Stimulated activated CD8-positive, alpha-beta memory T cell treated with anti-CD3 and anti-CD28 coated beads, Interleukin-7, amount 100 ng/mL, for 24 hours (primary cell): Measurements from ENCODE around the gene METTL18.

Experiments used
- DNase-seq: peaks from one replicate; pipeline ENCODE4 v3.0.0-alpha.2; 2020; ENCODE audit warnings: low read depth

METTL18 gene

GRCh38 chr1:169785267-169785666, 9.4 kb downstream of the METTL18 start:
- DNase-seq = no peak

GRCh38 chr1:169784102-169784501, 10.6 kb downstream of the METTL18 start:
- DNase-seq = no peak

- DNase-seq = no peak
These were observed 12.1 kb downstream of the METTL18 start for GRCh38 chr1:169782596-169782995.

GRCh38 chr1:169779970-169780369, 14.7 kb downstream of the METTL18 start:
- no peak for DNase-seq

- no peak for DNase-seq
These were observed 15.6 kb downstream of the METTL18 start for GRCh38 chr1:169779150-169779549.

- no peak for DNase-seq
These were observed 18.3 kb downstream of the METTL18 start for GRCh38 chr1:169776440-169776839.

GRCh38 chr1:169768161-169768560, 26.5 kb downstream of the METTL18 start:
- DNase-seq = no peak

GRCh38 chr1:169765580-169766331, 29.0 kb downstream of the METTL18 start:
- DNase-seq = no peak

GRCh38 chr1:169764919-169765318, 29.8 kb downstream of the METTL18 start:
- DNase-seq = no peak

- DNase-seq = no peak
These were observed 32.0 kb downstream of the METTL18 start for GRCh38 chr1:169762699-169763098.

- DNase-seq = no peak
These were observed 35.7 kb downstream of the METTL18 start for GRCh38 chr1:169759038-169759437.

- DNase-seq = no peak
These were observed 41.2 kb downstream of the METTL18 start for GRCh38 chr1:169753549-169753948.

GRCh38 chr1:169750041-169750440, 44.7 kb downstream of the METTL18 start:
- DNase-seq = no peak

GRCh38 chr1:169746550-169746949, 48.2 kb downstream of the METTL18 start:
- DNase-seq = no peak

GRCh38 chr1:169745015-169745861, 49.5 kb downstream of the METTL18 start:
- DNase-seq = no peak
